AG10803 (cell line): ENCODE measurements around the gene ASB10.
A peak's percentile ranks its signal among the peaks of the same experiment; 100 is the strongest.

ENCODE experiments used
- DNase-seq: peaks from one replicate; pipeline ENCODE4 v3.0.0; 2010; ENCODE audit warnings: low read depth
- H3K4me3 ChIP-seq: 2 replicates; pipeline ENCODE4 v1.5.1; 2011; ENCODE audit warnings: mild to moderate bottlenecking, low read length, control low read depth
- CTCF ChIP-seq: conservative IDR thresholded peaks from 2 replicates; pipeline ENCODE4 v1.5.1; 2011; ENCODE audit warnings: mild to moderate bottlenecking, low read length, control low read depth, inconsistent platforms

ASB10 gene

DNA sequence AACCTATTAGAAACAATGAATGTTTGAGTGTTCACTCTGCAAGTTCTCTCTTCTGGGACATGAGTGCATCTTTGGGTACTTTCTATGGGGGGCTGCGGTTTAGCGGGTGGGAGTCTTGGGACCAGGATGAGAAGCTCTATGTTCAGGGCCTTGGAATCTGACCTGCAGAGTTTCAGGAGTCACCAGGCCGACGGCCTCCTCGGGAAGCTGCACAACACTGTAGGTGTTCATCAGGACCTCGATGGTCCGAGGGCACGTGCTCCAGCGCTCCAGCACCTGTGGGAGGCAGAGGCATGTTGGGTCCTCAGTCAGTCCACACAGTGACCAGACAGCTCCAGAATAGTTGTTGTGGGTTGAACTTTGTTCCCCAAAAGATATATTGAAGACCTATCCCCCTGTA, 10.6 kb downstream of the ASB10 start:
- no peak for TF ChIP-seq CTCF
- H3K4me3 ChIP-seq = no peak overlapping the region
- DNase-seq = no peak

DNA sequence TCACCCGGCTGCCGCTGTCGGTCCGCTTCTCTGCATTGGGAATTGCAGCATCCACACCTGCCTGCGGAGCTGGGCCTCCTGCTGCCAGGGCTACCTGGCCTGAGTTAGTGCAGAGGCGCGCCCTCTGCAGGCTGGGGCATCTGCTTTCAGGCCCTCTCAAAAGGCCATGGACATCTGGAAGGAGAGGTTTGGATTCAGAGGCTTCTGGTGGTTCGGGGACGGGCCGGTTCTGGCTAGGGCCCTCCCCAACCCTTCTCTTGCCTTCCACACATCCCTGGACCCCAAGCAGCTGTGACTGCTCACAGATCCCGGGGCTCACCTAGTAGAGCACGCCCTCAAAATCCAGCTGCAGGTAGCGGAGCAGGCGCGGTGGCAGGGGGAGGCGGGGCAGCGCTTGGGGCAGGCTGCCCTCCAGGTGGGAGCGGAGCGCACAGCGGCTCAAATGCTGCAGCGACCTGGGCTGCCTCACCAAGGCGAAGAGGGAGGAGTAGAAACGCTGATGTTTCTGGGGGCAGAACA, 11.2 kb downstream of the ASB10 start:
- no peak overlapping the region for H3K4me3 ChIP-seq
- no peak for DNase-seq
- TF ChIP-seq CTCF = no peak

DNA sequence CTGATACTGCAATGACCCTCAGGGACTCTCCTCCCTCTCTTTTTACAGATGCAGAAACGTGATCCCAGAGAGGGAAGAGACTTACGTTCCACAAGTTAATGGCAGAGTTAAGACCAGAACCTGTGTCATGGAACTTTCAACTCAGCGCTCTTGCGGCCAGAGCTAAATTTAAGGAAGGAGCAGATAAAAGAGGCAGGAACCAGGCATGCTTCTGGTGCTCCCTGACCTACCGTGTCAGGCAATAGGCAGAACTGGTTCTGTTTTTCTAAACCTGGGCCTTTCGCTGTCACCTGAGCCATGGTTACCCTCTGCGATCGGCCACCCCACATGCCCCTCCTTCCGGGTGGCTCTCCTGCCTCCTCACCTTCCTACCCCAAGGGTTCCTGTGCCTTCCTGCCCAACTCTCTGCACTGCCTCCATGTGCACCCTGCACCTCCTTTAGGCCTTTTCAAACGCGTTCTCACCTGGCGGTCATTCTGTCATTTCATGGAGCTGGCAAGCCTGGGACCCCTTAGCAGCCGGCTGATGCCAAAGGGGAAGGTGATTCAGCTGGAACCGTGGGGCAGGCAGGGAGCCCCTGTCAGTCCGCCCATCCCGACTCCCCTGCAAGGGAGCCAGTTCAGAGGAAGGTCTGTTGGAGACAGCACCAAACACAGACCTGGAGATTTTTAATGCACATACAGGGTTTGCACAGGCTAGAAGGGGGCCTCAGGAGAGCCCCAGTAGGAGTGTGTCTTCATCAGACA, 11.8 kb downstream of the ASB10 start:
- no peak for DNase-seq
- no peak overlapping the region for H3K4me3 ChIP-seq
- TF ChIP-seq CTCF = no peak

DNA sequence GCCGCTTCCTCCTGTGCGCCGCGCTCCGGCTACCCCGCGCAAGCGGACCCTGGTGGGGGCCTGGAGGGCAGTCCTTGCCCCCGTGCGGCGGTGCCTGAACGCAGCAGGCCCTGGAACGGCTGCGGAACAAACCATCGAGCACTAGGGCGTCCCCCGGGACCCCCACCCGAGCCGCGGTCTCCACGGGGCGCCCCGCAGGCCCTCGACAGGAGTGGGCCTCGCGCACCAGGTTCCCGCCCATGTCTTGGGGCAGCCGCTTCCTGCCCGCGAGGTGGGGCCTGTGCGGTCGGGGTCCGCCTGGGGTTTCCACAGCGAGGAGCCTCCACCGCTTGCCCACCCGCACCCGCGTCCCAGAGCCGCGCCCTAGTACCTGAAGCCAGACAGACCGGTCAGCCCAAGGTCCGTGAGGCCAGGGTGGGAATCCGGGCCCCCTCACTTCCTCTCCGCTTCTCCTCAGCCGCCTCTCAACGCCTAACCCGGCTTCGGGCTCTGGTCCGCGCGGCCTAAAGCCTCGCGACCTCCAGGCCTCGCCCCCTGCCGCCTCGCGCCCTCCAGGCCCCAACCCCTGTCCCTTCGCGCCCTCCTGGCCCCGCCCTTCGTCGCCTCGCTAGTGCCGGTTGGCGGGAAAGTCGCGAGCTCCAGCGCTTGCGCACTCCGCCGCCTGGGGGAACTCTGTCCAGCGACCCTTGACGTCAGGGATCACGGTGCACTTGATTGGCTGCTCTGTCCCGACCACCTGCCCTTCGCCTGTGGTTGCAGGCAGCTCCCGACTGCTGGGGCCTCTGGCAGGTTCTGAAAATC, 12.6 kb downstream of the ASB10 start:
- DNase-seq = no peak
- H3K4me3 ChIP-seq = no peak overlapping the region
- no peak for TF ChIP-seq CTCF

- no peak overlapping the region for H3K4me3 ChIP-seq
- DNase-seq = no peak
- no peak for TF ChIP-seq CTCF
Measured at GRCh38 chr7:151173386-151174245, 13.4 kb downstream of the ASB10 start.

- DNase-seq = peak; percentile 50
- H3K4me3 ChIP-seq = no peak overlapping the region
- peak; percentile 99 for TF ChIP-seq CTCF
Measured at GRCh38 chr7:151172273-151173141, 14.5 kb downstream of the ASB10 start.
